Epidermal melanocyte (primary cell): ENCODE results near the gene C16orf87.
"Not testable (repeated sequence)": the region's sequence is repeated elsewhere in the genome, so short reads cannot be mapped to it uniquely, and the experiment has no call there.

Experiments used
- DNase-seq: peaks from one replicate; pipeline ENCODE4 v3.0.0; 2011; ENCODE audit warnings: low spot score; ENCODE audit not compliant: insufficient read length

C16orf87 gene, protein sequence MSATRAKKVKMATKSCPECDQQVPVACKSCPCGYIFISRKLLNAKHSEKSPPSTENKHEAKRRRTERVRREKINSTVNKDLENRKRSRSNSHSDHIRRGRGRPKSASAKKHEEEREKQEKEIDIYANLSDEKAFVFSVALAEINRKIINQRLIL

DNA sequence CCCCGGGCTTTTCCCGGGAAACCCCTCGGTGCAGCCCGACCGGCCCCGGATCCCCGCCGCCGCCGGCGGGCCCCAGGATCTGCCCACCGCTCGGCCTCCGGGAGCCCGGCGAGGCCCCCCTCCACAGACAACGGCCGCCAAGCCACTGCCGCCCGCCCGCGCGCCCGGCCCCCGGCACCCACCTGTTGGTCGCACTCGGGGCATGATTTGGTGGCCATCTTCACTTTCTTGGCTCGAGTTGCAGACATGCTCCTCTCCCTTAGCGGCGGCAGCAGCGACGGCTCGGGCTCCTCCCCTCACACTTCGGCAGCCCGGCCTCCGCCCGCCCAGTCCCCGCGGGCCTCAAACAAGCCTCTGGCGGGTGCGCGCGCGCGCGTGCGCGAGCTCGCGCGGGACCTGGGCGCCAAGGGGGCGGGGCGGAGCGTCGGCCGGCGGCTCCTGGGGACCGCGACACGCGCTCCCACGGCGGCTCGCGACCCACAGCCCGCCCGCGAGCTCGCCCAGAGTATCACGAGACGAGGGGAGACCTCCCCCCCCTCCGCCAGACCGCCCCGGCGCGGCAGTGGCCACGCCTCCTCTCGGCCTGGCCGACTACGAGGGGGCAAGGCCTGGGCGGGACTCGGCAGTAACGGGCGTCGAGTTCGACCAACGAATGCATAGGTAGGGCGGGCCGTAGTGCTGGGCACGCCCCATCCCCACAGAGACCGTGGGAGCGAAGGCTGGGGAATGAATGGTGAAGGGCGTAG lies at the start of gene C16orf87:
TSS of gene C16orf87 (minus strand) at position 279 of the 746 bp plus-strand sequence. CDS start at position 248, 31 bp downstream.
- DNase-seq, result peak; percentile 94

DNA sequence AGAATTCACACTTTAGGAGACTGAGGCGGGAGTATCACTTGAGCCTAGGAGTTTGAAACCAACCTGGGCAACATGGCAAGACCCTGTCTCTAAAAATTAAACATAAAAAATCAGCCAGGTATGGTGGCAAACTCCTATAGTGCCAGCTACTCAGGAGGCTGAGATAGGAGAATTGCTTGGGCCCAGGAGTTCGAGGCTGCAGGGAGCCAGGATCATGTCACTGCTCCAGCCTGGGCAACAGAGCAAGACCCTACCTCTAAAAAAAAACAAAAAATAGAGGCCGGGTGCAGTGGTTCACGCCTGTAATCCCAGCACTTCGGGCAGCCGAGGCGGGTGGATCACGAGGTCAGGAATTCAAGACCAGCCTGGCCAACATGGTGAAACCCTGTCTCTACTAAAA lies 44.3 kb upstream of the C16orf87 start:
- no peak for DNase-seq

DNA sequence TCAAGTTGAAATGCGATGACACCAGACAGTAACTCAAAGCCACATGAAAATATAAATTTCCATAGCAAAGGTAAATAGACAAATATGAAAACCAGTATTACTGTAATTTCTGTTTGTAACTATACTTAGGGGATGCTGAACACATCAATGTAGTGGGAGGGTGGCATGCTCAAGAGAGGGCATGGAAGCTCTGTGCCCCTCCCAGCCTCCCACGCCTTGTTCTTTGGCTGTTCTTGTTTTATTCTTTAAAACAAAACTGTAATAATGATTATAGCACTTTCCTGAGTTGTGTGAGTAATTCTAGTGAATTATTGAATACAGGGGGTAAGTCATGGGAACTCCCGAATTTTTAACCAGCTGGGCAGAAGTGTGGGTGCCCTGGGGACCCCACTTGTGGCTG lies 42.2 kb upstream of the C16orf87 start:
- no peak for DNase-seq

DNA sequence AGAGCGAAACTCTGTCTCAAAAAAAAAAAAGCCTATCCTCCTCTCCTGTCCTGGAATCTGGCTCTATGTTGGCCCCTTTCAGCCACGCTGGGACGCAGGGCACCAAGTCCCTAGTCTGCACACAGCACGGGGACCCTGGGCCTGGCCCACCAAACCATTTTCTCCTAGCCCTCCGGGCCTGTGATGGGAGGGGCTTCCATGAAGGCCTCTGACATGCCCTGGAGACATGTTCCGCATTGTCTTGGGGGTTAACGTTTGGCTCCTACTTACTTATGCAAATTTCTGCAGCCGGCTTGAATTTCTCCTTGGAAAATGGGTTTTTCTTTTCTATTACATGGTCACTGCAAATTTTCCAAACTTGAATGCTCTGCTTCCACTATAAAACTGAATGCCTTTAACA lies 40.6 kb upstream of the C16orf87 start:
- DNase-seq, result no peak

DNA sequence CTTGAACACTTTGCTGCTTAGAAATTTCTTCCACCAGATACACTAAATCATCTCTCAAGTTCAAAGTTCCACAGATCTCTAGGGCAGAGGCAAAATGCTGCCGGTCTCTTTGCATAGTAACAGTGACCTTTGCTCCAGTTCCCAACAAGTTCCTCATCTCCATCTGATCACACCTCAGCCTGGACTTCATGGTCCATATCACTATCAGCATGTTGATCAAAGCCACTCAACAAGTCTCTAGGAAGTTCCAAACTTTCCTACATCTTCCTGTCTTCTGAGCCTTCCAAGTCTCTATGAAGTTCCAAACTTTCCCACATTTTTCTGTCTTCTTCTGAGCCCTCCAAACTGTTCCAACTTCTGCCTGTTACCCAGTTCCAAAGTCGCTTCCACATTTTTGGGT lies 37.9 kb upstream of the C16orf87 start:
- not testable (repeated sequence) for DNase-seq

DNA sequence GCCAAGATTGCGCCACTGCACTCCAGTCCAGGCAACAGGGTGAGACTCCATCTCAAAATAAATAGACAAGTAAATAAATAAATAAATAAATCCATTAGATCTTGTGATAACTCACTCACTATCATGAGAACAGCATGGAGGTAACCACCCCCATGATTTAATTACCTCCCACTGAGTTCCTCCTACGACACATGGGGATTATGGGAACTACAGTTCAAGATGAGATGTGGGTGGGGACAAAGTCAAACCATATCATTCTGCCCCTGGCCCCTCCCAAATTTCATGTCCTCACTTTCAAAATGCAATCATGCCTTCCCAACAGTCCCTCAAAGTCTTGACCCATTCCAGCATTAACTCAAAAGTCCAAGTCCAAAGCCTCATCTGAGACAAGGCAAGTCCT lies 36.5 kb upstream of the C16orf87 start:
- not testable (repeated sequence) for DNase-seq

DNA sequence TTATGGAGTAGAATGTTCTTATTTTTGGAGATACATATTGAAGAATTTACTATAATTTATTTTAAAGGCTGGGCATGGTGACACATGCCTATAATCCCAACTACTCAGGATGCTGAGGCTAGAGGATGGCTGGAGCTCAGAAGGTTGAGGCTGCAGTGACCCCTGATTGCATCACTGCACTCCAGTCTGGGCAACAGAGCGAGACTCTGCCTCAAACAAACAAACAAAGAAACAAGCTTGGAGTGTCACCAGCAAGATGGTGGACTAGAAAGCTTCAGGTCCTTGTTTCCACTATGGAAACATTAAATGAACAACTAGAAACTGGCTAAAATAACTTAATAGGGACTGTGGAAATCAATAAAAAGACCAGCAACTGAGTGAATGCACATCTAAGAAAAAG lies 35.3 kb upstream of the C16orf87 start:
- no peak for DNase-seq

DNA sequence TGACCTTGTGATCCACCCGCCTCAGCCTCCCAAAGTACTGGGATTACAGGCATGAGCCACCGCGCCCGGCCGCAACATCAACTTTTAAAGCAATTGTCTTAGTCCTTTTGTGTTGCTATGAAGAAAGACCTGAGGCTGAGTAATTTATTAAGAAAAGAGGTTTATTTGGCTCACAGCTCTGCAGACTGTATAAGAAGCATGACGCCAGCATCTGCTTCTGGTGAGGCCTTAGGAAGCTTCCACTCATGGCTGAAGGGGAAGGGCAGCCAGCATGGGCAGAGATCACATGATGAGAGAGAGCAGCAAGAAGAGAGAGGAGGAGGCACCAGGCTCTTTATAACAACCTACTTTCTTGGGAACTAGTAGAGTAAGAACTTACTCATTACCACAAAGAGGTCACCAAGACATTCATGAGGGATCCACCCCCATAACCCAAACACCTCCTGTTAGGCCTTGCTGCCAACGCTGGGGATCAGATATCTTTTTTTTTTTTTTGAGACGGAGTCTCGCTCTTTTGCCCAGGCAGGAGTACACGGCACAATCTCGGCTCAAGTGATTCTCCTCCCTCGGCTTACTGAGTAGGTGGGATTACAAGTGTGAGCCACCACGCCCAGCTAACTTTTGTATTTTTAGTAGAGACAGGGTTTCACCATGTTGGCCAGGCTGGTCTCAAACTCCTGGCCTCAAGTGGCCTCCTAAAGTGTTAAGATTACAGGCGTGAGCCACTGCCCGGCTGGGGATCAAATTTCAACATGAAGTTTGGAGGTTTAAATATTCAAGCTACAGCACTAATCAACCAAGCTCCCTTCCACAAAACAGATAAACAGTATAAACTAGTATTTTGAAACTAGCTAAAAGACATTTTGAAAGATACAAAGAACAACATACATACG lies 31.8 kb upstream of the C16orf87 start:
- DNase-seq, result no peak

DNA sequence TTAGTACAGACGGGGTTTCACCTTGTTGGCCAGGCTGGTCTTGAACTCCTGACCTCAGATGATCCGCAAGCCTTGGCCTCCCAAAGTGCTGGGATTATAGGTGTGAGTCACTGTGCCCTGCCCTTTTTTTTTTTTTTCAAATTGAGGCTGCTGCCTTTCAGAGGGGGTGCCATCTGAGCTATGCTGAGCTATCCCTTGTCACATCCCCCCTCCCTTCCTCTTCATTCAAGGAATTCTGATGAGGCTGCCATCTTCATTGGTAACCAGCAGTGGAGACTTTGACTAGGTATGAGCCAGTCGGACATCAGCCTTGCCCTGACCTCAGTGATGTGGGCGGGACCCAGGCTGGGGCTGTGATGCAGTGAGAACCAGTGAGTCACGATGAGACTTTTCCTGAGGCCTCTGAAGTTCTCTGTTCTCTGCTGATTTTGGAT lies 28.8 kb upstream of the C16orf87 start:
- no peak for DNase-seq

DNA sequence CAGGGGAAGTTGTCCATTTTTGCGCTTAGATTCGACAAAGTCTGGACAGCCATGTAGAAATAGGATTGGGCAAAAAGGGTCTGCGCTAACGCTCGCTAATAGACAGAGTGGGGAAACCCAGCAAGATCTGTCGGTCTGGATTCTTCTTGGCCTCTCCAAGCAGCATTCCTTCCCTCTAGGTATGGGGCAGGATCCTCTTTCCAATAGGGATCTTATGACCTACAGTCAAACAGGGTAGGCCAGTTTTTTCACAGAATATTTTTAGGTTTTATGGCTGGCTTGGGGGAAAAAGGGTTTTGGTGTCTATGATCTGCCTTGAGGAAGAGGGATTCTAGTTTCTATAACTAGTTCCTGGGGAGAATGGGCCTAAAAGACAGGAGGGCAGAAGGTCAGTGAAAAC lies 27.2 kb upstream of the C16orf87 start:
- no peak for DNase-seq

DNA sequence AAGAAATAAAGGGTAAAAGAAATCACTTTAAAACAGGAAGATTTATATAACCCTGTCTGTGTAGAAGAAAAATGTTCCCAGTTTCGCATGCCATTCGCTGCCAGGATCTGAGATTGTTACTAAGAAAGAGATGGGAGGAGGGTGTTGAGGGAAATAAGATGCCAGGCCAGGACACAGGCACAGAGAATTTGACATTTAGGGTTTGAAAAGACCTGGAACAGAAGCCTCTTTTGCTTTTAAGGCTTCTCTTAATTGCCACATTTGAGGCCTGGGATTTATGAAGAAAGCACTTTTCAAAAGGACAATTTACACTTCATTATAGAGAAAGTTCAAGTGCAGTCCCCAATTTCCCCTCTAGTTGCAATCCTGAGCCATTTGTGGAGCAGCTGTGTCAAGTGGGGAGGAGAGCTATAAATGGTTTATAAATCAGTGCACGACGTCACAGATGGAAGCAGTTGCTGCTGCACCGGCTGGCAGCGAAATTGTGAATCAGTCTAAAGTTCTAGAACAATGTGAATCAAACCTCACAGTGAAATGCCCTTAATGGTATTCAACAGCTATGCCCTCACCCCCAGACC lies 26.5 kb upstream of the C16orf87 start:
- peak; percentile 59 for DNase-seq

DNA sequence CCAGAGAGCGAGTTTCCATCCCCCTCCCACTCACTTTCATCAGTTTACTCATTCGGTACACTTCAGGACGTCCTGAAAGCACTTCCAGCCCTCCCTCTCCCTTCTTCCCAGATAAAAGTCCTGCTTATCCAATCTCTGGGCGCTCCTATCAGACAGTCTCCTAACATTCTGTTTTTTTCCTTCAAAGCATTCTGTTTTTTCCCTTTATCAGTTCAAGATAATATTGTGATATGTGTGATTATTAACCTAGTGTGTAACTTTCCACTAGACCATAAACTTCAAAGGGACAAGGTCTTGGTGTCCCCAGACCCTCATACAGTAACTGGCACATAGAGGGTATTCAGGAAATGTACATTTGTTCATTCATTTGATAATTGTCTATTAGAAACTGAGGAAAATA lies 24.4 kb upstream of the C16orf87 start:
- DNase-seq, result no peak

DNA sequence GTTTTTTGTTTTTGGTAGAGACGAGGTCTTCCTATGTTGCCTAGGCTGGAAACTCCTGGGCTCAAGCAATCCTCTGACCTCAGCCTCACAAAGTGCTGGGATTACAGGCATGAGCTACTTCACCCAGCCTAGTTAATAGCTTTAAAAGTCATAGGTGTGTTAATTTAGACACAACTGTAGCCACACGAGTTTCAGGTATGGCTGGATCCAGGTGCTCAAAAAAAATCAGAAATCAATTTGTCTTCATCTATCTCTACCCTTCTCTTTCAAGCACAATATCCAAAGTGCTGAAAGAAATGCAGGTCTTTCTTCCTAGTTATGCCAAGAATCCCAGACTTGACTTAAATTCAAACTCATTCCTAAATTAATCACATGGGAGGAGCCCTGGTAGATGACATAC lies 23.9 kb upstream of the C16orf87 start:
- no peak for DNase-seq

DNA sequence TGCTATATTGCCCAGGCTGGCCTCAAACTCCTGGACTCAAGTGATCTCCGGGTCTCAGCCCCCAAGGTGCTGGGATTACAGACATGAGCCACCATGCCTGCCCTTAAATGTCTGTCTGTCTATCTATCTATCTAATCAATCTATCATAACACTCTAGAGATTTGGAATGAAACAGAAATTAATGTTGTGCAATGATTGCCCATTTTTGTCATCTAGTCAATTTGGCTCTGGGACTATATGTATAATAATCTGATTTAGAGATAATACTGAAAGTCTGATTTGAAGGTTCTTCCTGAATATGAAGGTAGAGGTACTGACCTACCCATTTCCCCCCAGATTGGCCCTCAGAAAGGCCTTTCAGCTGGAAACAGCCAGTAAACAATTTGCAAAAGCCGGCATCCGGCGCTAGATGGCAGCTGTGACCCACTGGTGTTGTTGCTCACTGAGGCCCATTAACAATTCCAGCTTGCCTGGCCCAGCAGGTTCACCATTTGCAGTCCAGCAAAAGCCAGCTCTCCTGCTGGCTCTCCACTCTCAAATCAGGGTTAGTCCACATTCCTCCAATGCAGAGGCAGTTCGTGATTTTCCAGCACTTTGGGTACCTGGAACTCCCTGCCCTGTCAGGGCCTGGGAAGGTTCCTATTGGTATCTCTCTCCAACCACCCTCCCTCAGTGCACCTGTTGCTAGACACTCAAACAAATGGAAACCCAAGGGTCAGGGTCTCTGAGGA lies 22.9 kb upstream of the C16orf87 start:
- peak; percentile 85 for DNase-seq

DNA sequence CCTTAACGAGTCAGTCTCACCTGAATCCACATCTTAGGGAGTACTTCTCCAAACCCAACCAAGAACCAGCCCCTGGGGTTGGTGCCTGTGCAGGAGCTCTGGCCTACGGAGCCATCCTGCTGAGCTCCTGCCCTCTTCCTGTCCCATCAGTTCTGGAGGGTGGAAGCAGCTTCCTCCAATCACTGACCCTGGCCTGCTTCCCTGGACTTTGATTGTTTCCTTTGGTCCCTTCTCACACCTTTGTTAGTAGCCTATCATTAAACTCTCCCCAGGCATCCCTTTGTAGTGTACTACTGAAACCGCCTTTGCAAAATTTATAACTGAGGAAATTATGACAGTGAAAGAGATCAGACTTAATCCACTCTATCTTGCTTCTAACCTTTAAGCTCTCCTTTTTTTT lies 21.1 kb upstream of the C16orf87 start:
- DNase-seq, result no peak

DNA sequence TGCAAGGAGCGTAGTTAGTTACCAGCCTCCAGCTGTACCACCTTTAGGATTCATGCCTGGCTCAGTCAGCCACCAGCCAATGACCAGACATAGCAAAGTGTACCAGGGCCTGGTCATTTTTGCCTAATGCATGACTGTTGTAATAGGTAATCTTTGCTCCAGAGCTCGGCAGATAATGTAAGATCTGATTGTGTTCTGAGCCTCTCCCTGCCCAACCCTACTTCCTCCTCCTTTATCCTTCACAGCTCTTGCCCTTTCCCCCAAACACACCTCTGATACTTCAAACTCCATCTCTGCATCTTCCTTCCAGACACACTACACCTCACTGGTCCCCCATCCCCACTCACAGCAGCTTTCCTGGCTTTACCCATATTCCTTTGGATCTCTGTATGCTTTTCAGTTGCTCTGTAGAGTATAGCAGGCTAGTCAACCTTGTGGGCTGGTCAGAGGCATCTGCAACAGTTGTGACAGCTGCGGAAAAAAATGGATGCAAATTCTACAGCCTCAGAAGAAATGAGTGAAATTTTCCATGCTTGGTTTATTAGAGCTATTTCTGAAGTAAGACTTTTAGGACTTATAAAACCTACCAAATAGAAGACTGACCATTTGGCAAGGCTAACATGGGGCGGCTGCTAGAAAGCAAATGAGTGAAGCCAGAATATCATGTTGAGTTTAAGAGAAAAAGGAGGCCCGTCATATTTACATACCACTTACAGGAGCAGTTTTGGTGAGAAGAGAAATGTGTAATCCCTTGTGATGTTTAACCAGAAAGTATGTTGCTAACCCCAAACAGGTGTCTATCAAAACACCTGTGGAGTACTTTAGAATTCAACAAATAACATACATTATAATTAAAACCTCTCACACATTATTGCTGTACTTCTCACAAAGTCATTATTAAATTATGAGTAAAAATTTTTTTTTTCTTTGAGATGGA lies 19.9 kb upstream of the C16orf87 start:
- no peak for DNase-seq

DNA sequence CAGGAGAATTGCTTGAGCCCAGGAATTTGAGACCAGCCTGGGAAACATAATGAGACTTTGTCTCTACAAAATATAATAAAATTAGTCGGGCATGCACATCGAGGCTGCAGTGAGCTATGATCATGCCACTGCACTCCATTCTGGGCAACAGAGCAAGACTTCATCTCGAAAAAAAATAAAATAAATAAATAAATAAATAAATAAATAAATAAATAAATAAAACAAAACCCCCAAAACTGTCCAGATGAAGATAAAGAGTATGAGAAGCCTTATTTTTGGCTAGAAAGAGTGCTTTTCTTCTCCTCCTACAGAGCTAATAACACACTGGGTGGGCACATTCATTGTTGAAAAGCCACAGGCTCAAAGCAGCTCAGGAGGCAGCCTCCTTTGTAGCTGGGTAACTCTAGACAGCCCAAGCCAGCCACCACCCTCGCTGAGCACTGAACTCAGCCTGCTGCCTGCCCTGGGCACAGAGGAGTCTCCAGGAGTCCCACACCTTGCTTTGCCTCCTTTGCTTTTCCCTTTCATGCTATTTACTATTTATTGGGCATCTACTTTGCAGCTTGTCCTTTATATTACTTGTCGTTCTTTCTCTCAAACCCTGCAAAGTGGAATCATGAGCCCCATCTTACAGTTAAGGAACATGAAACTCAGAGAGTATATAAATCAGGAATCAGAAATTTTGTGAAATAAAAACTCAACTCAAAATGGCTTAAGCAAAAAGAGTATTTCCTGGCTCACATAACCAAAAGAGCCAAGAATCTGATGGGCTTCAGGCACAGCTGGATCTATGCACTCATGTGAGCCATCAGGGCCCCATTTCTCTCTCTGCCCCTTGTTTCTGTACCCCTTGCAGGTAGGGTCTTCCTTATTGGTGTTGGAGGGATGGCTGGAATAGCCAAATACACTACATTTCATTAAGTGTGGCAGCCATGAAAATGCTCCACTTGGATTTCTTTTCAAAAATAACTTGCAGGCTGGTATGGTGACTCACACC lies 18.1 kb upstream of the C16orf87 start:
- no peak for DNase-seq

DNA sequence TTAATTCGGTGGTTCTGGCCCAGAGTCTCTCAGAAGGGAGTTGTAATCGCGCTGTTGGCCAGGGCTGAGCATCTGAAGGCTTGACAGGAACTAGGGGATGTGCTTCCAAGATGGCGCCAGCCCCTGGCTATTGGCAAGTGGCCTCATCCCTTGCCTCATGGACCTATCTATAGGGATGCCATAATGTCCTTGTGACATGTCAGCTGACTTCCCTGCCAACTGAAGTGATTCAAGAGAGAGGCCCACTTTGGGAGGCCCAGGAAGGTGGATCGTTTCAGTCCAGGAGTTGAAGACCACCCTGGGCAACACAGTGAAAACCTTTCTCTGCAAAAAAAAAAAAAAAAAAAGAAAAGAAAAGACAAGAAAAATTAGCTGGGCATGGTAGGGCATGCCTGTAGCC lies 15.0 kb upstream of the C16orf87 start:
- DNase-seq, result no peak

DNA sequence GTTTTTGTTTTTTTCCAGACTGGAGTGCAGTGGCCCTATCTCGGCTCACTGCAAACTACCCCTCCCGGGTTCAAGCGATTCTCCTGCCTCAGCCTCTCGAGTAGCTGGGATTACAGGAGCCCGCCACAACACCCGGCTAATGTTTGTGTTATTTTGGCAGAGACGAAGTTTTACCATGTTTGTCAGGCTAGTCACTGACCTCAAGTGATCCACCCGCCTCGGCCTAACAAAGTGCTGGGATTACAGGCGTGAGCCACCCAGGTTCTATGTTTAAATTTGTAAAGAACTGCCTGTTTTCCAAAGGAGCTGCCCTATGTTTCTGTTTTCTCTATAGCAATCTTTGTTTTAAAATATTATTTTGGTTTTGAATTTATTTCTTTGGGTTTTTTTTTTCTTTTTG lies 13.8 kb upstream of the C16orf87 start:
- DNase-seq, result no peak
